ENCODE data around the gene PDILT. TPM values are rescaled to one million over a fixed set of nuclear protein-coding genes. Genes with fewer than 3 reads are reported as not detected.
"Not testable (repeated sequence)": the region's sequence is repeated elsewhere in the genome, so short reads cannot be mapped to it uniquely, and the experiment has no call there.

The PDILT gene
- total RNA-seq, 1 experiment from 2014 or later = not detected

DNA sequence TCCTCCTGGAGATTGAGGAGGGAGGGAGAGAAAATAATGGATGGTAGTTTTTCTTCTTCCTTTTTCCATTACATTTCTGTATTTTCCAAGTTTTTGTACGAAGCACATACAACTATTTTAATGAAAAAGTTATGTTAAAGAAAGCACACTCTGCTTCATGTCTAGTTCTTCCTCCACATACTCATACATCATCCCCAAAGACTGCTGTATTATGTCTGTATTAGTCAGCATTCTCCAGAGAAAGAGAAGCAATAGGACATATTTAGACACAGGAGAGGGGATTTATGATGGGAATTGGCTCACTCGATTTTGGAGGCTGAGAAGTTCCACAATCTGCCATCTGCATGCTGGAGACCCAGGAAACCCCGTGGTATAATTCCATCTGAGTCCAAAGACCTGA is 36.7 kb upstream of the PDILT start:
- Histone ChIP-seq H3K36me3 (ENCODE audit: low read depth) (no peaks in the 10 kb centered on the region), H3K4me3 (no peak overlapping the region), H3K9me3 (ENCODE audit: insufficient read depth, low read depth) (no peaks in the 10 kb centered on the region), H3K27me3 (ENCODE audit: insufficient read depth, low read depth) (no peaks in the 10 kb centered on the region), H3K27ac (no peak overlapping the region), H3F3A (ENCODE audit: insufficient read depth, low read depth) (no peaks in the 10 kb centered on the region), H3K79me2 (ENCODE audit: low read depth) (no peaks in the 10 kb centered on the region), H4K20me1 (ENCODE audit: insufficient read depth) (no peaks in the 10 kb centered on the region), H2AFZ (no peak overlapping the region), H3K4me2 (no peak overlapping the region), H3K9me2 (ENCODE audit: insufficient read depth) (no peaks in the 10 kb centered on the region), H3K4me1 (replicated peaks; ENCODE audit: insufficient read depth) (no peaks in the 10 kb centered on the region)
- POLR2A ChIA-PET (ENCODE audit: unreplicated experiment) = no interaction called here
- CTCF ChIA-PET = no interaction called here
- intact Hi-C loops (cut with micrococcal nuclease; ENCODE audit: unreplicated experiment) = no loop called here
- DNase-seq = no peak
- no peak for TF ChIP-seq EZH2 (IDR thresholded peaks at IDR 0.05; ENCODE audit: low read depth)
- TF ChIP-seq, protein P1, sequence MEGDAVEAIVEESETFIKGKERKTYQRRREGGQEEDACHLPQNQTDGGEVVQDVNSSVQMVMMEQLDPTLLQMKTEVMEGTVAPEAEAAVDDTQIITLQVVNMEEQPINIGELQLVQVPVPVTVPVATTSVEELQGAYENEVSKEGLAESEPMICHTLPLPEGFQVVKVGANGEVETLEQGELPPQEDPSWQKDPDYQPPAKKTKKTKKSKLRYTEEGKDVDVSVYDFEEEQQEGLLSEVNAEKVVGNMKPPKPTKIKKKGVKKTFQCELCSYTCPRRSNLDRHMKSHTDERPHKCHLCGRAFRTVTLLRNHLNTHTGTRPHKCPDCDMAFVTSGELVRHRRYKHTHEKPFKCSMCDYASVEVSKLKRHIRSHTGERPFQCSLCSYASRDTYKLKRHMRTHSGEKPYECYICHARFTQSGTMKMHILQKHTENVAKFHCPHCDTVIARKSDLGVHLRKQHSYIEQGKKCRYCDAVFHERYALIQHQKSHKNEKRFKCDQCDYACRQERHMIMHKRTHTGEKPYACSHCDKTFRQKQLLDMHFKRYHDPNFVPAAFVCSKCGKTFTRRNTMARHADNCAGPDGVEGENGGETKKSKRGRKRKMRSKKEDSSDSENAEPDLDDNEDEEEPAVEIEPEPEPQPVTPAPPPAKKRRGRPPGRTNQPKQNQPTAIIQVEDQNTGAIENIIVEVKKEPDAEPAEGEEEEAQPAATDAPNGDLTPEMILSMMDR (conservative IDR thresholded peaks at IDR 0.05) = no peak
- BruUV-seq (replicated peaks) = no TSS peak

DNA sequence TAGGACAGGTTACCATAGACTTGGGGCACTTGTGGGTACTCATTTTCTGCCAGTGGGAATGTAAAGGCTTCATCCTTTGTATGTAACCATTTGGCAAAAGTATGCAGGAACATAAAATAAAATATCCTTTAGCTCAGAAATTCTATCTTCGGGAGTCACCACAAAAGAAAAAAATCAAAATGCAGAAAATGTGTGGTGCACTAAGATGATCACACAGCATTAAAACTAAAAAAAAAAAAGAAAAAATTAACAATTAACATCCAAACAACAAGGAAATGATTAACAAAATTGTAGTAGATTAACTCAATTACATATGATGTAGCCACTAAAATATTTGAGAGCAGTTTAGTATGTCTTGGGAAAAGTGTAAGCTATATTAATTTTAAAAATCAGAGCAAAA is 36.2 kb upstream of the PDILT start:
- H3K4me2 ChIP-seq; H3K27ac ChIP-seq; H3K36me3 ChIP-seq (ENCODE audit: low read depth); DNase-seq; H3K4me1 ChIP-seq (replicated peaks; ENCODE audit: insufficient read depth); H3K79me2 ChIP-seq (ENCODE audit: low read depth); H3K4me3 ChIP-seq; H3K9me3 ChIP-seq (ENCODE audit: insufficient read depth, low read depth); POLR2A ChIA-PET (ENCODE audit: unreplicated experiment); intact Hi-C loops (cut with micrococcal nuclease; ENCODE audit: unreplicated experiment); H3K27me3 ChIP-seq (ENCODE audit: insufficient read depth, low read depth); H3F3A ChIP-seq (ENCODE audit: insufficient read depth, low read depth); CTCF ChIA-PET; BruUV-seq (replicated peaks); H3K9me2 ChIP-seq (ENCODE audit: insufficient read depth); H2AFZ ChIP-seq; H4K20me1 ChIP-seq (ENCODE audit: insufficient read depth): not testable (repeated sequence)

DNA sequence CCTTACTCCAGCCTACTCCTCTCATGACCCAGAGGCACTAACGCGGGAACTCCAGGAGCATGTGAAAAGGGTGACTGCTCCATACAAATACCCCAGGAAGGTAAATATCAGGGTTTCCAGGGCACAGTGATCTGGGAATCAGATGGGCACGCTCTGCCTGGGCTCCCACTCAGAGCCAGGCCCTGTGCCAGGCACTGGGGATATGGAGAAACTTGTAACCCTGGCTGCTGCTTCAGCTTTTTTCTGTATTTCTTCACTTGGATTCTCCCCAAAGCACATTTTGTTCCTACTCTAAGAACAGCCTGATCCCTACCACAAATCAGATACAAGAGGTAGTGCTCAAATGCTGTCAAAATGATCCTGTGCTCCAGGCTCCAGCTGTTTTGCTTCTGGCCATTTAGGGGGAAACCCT is 35.3 kb upstream of the PDILT start:
- H2AFZ ChIP-seq; POLR2A ChIA-PET (ENCODE audit: unreplicated experiment); CTCF ChIA-PET; H3K4me1 ChIP-seq (replicated peaks; ENCODE audit: insufficient read depth); H3K79me2 ChIP-seq (ENCODE audit: low read depth); H3K4me3 ChIP-seq; BruUV-seq (replicated peaks); H3K9me3 ChIP-seq (ENCODE audit: insufficient read depth, low read depth); H3K9me2 ChIP-seq (ENCODE audit: insufficient read depth); H3K27me3 ChIP-seq (ENCODE audit: insufficient read depth, low read depth); DNase-seq; H3K36me3 ChIP-seq (ENCODE audit: low read depth); intact Hi-C loops (cut with micrococcal nuclease; ENCODE audit: unreplicated experiment); H3F3A ChIP-seq (ENCODE audit: insufficient read depth, low read depth); H4K20me1 ChIP-seq (ENCODE audit: insufficient read depth); H3K4me2 ChIP-seq; H3K27ac ChIP-seq: not testable (repeated sequence)

DNA sequence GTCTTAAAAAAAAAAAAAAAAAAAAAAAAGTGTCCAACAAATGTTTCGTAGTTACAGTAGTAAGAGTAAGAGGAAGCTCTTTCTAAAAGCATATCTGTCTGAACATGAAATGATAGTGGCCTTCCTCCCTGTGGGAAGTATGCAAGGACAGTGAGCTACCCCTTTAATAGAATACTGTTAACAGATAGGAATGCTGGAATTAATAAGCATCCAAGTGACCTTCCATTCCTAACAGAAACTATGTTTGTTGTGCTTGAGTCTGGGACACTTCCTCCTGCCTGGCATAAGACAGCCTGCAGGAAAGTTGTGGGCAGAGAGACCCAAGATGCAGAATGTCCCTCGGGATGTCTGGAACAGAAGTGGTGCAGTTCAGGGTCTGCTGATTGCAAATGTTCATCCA is 34.4 kb upstream of the PDILT start:
- H2AFZ ChIP-seq; CTCF ChIA-PET; H3K4me2 ChIP-seq; BruUV-seq (replicated peaks); DNase-seq; H3K36me3 ChIP-seq (ENCODE audit: low read depth); H3K4me1 ChIP-seq (replicated peaks; ENCODE audit: insufficient read depth); H3K27ac ChIP-seq; H3K9me2 ChIP-seq (ENCODE audit: insufficient read depth); H3K4me3 ChIP-seq; H3K27me3 ChIP-seq (ENCODE audit: insufficient read depth, low read depth); H3F3A ChIP-seq (ENCODE audit: insufficient read depth, low read depth); H3K9me3 ChIP-seq (ENCODE audit: insufficient read depth, low read depth); H3K79me2 ChIP-seq (ENCODE audit: low read depth); intact Hi-C loops (cut with micrococcal nuclease; ENCODE audit: unreplicated experiment); H4K20me1 ChIP-seq (ENCODE audit: insufficient read depth); POLR2A ChIA-PET (ENCODE audit: unreplicated experiment): not testable (repeated sequence)

DNA sequence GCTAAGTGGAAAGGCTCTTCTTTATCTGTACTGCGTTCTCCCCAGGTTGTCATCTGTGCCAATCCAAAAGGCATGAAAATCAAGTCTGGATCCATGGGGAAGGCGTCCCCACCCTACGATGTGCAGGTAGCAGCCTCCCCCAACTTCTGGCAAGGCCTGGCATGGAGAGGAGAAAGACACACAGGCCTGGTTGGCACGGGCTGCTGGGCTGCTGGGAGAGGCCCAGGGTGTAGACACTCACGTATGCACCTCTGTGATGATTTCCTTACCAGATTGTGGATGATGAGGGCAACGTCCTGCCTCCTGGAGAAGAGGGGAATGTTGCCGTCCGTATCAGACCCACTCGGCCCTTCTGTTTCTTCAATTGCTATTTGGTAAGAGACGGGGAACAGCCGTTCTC is 26.4 kb upstream of the PDILT start:
- no peaks in the 10 kb centered on the region for H3F3A ChIP-seq (ENCODE audit: insufficient read depth, low read depth)
- ChIA-PET CTCF (no interaction called here), POLR2A (ENCODE audit: unreplicated experiment) (no interaction called here)
- intact Hi-C loops (cut with micrococcal nuclease; ENCODE audit: unreplicated experiment) = no loop called here
- no peaks in the 10 kb centered on the region for H3K4me1 ChIP-seq (replicated peaks; ENCODE audit: insufficient read depth)
- DNase-seq = no peak
- H3K4me3 ChIP-seq = no peak overlapping the region
- no peak overlapping the region for H3K27ac ChIP-seq
- H3K79me2 ChIP-seq (ENCODE audit: low read depth) = no peaks in the 10 kb centered on the region
- BruUV-seq (replicated peaks) = no TSS peak
- no peaks in the 10 kb centered on the region for H3K9me3 ChIP-seq (ENCODE audit: insufficient read depth, low read depth)
- no peaks in the 10 kb centered on the region for H3K36me3 ChIP-seq (ENCODE audit: low read depth)
- H4K20me1 ChIP-seq (ENCODE audit: insufficient read depth) = no peaks in the 10 kb centered on the region
- H3K9me2 ChIP-seq (ENCODE audit: insufficient read depth) = no peaks in the 10 kb centered on the region
- H3K27me3 ChIP-seq (ENCODE audit: insufficient read depth, low read depth) = peaks cover 22% of the 10 kb centered on the region
- no peak overlapping the region for H2AFZ ChIP-seq
- TF ChIP-seq, protein P1 (conservative IDR thresholded peaks at IDR 0.05) = no peak
- TF ChIP-seq EZH2 (IDR thresholded peaks at IDR 0.05; ENCODE audit: low read depth) = no peak
- H3K4me2 ChIP-seq = no peak overlapping the region

DNA sequence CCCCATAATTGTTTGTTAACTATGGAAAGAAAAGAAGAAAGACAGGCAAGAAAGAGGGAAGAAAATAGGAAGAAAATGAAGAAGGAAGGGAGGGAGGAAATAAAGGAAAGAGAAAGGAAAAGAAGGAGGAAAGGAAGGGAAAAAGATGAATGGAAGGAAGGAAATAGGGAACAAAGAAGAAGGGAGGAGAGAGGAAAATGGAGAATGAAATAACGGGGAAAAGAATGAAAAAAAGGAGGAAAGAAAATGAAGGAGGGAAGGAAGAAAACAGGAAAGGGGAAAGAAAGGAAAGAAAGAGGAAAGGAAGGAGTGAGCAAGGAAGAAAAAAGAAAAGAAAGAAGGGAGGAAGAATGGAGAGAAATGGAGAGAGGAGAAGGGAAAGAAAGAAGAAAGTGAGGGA is 25.9 kb upstream of the PDILT start:
- H3K79me2 ChIP-seq (ENCODE audit: low read depth); BruUV-seq (replicated peaks); H3K27ac ChIP-seq; H3K4me2 ChIP-seq; H3K4me1 ChIP-seq (replicated peaks; ENCODE audit: insufficient read depth); H3K9me2 ChIP-seq (ENCODE audit: insufficient read depth); H3F3A ChIP-seq (ENCODE audit: insufficient read depth, low read depth); H3K36me3 ChIP-seq (ENCODE audit: low read depth); DNase-seq; intact Hi-C loops (cut with micrococcal nuclease; ENCODE audit: unreplicated experiment); H3K9me3 ChIP-seq (ENCODE audit: insufficient read depth, low read depth); H2AFZ ChIP-seq; H4K20me1 ChIP-seq (ENCODE audit: insufficient read depth); POLR2A ChIA-PET (ENCODE audit: unreplicated experiment); H3K4me3 ChIP-seq; CTCF ChIA-PET: not testable (repeated sequence)
- peaks cover 20% of the 10 kb centered on the region for H3K27me3 ChIP-seq (ENCODE audit: insufficient read depth, low read depth)
